DND-41 (cell line): ENCODE results near the gene NAPA.

ENCODE experiments used
- ATAC-seq: fragments of 200-7000 bp; cut with Tn5 transposase; 3 replicates; pipeline ENCODE4 v1.9.1; 2021; ENCODE audit warnings: low read depth; ENCODE audit not compliant: insufficient read depth
- DNase-seq: peaks from one replicate; pipeline ENCODE4 v3.0.0-alpha.2; 2020
- H2AFZ ChIP-seq: 2 replicates; pipeline ENCODE4 v1.6.0; 2012; ENCODE audit warnings: low read depth, low read length
- H3K27ac ChIP-seq: 2 replicates; pipeline ENCODE4 v1.5.1; 2012; ENCODE audit warnings: low read length, inconsistent platforms
- H3K27me3 ChIP-seq: fragments of 200-600 bp; sonication (generic); 2 replicates; pipeline ENCODE4 v1.6.0; 2012; ENCODE audit warnings: low read length, mild to moderate bottlenecking, inconsistent platforms; ENCODE audit not compliant: insufficient read depth, poor library complexity
- H3K36me3 ChIP-seq: 2 replicates; pipeline ENCODE4 v1.5.1; 2012; ENCODE audit warnings: low read length, inconsistent platforms; ENCODE audit not compliant: insufficient read depth
- H3K4me1 ChIP-seq: 2 replicates; pipeline ENCODE4 v1.5.1; 2012; ENCODE audit warnings: mild to moderate bottlenecking, low read length; ENCODE audit not compliant: insufficient read depth
- H3K4me2 ChIP-seq: 2 replicates; pipeline ENCODE4 v1.6.0; 2012; ENCODE audit warnings: mild to moderate bottlenecking, moderate library complexity, low read length, inconsistent platforms; ENCODE audit not compliant: insufficient read depth
- H3K4me3 ChIP-seq, 2 experiments: fragments of 200-600 bp in 1 of 2; shearing (Covaris generic) in 1 of 2; 2 replicates each; pipeline ENCODE4 v1.5.1; 2012 to 2016; ENCODE audit warnings: inconsistent platforms in 2 of 2, low read length in 2 of 2, mild to moderate bottlenecking in 2 of 2, low read depth in 1 of 2, moderate library complexity in 1 of 2
- H3K79me2 ChIP-seq: 2 replicates; pipeline ENCODE4 v1.6.0; 2012; ENCODE audit warnings: low read length, inconsistent platforms; ENCODE audit not compliant: insufficient read depth
- H3K9ac ChIP-seq: 2 replicates; pipeline ENCODE4 v1.6.0; 2012; ENCODE audit warnings: low read depth, mild to moderate bottlenecking, inconsistent platforms, low read length, moderate library complexity
- H3K9me3 ChIP-seq: 2 replicates; pipeline ENCODE4 v1.5.1; 2012; ENCODE audit warnings: low read length, moderate library complexity, mild to moderate bottlenecking, inconsistent platforms; ENCODE audit not compliant: insufficient read depth, severe bottlenecking
- H4K20me1 ChIP-seq: 2 replicates; pipeline ENCODE4 v1.6.0; 2012; ENCODE audit warnings: low read length; ENCODE audit not compliant: insufficient read depth
- CTCF ChIP-seq: IDR thresholded peaks from 2 replicates; pipeline ENCODE4 v1.5.1; 2012; ENCODE audit warnings: borderline replicate concordance, low read length, moderate library complexity, mild to moderate bottlenecking; ENCODE audit not compliant: poor library complexity, severe bottlenecking; ENCODE audit errors: extremely low read depth
- EZH2 ChIP-seq: IDR thresholded peaks from 3 replicates; pipeline ENCODE4 v1.6.1; 2012; ENCODE audit warnings: borderline replicate concordance, low read depth, mild to moderate bottlenecking, moderate library complexity, low read length, inconsistent platforms; ENCODE audit not compliant: severe bottlenecking

NAPA gene

GRCh38 chr19:47503130-47503825 lies 11.6 kb downstream of the NAPA start:
- Histone ChIP-seq H3K27me3 (no peaks in the 10 kb centered on the region), H3K27ac (no peak overlapping the region), H3K4me2 (no peak overlapping the region), H2AFZ (no peak overlapping the region), H3K9ac (no peak overlapping the region), H3K36me3 (peaks cover 62% of the 10 kb centered on the region), H3K79me2 (peaks cover 25% of the 10 kb centered on the region), H3K4me3 (no peak overlapping the region), H4K20me1 (peaks cover 62% of the 10 kb centered on the region), H3K4me1 (no peaks in the 10 kb centered on the region), H3K9me3 (no peaks in the 10 kb centered on the region)
- ATAC-seq (no peak), DNase-seq (no peak)
- TF ChIP-seq CTCF (no peak), EZH2 (no peak)

- Histone ChIP-seq H3K36me3 (peaks cover 80% of the 10 kb centered on the region), H3K9ac (no peak overlapping the region), H3K4me2 (no peak overlapping the region), H3K79me2 (no peaks in the 10 kb centered on the region; the same call in 1 of the 2 replicates), H3K4me3 (no peak overlapping the region), H3K27ac (no peak overlapping the region), H4K20me1 (peaks cover 47% of the 10 kb centered on the region), H3K9me3 (no peaks in the 10 kb centered on the region), H3K27me3 (no peaks in the 10 kb centered on the region), H3K4me1 (no peaks in the 10 kb centered on the region), H2AFZ (no peak overlapping the region)
- no peak for TF ChIP-seq EZH2
- TF ChIP-seq CTCF: no peak
- DNase-seq (no peak), ATAC-seq (no peak)
These were observed 14.7 kb downstream of the NAPA start for GRCh38 chr19:47499863-47500830.

GRCh38 chr19:47499371-47499770 lies 15.5 kb downstream of the NAPA start:
- H3K9ac ChIP-seq: no peak overlapping the region
- H3K4me3 ChIP-seq: no peak overlapping the region
- peaks cover 82% of the 10 kb centered on the region for H3K36me3 ChIP-seq
- H3K4me1 ChIP-seq: no peaks in the 10 kb centered on the region
- H2AFZ ChIP-seq: no peak overlapping the region
- no peak overlapping the region for H3K27ac ChIP-seq
- H3K27me3 ChIP-seq: no peaks in the 10 kb centered on the region
- no peak overlapping the region for H3K4me2 ChIP-seq
- DNase-seq (no peak), ATAC-seq (no peak)
- H3K9me3 ChIP-seq: no peaks in the 10 kb centered on the region
- peaks cover 44% of the 10 kb centered on the region for H4K20me1 ChIP-seq
- H3K79me2 ChIP-seq: no peaks in the 10 kb centered on the region; the same call in 1 of the 2 replicates
- TF ChIP-seq EZH2 (no peak), CTCF (no peak)
